Neural cell (in vitro differentiated cells): Measurements from ENCODE around the gene NFAM1. TPM values are rescaled to one million over a fixed set of nuclear protein-coding genes. Genes with fewer than 3 reads are reported as not detected.

Experiments
- H2AFZ ChIP-seq: fragments of 200-600, 300-800 bp; sonication (generic), shearing (Covaris generic); 2 replicates; pipeline ENCODE4 v1.6.0; 2014; ENCODE audit warnings: low read depth, mild to moderate bottlenecking, antibody characterized with exemption, low read length, moderate library complexity
- H3F3A ChIP-seq: fragments of 200-600 bp; shearing (Covaris generic); 2 replicates; pipeline ENCODE4 v1.6.1; 2016; ENCODE audit warnings: mild to moderate bottlenecking, moderate library complexity, mixed read lengths, antibody characterized with exemption, low read length; ENCODE audit not compliant: insufficient read depth, poor library complexity, severe bottlenecking
- H3K27ac ChIP-seq: fragments of 200-600, 300-800 bp; sonication (generic), shearing (Covaris generic); 2 replicates; pipeline ENCODE4 v1.5.1; 2014; ENCODE audit warnings: mild to moderate bottlenecking, low read length, moderate library complexity
- H3K27me3 ChIP-seq: fragments of 300-800, 200-600 bp; sonication (generic), shearing (Covaris generic); 2 replicates; pipeline ENCODE4 v1.6.0; 2014; ENCODE audit warnings: mild to moderate bottlenecking, low read depth, low read length, moderate library complexity; ENCODE audit not compliant: insufficient read depth
- H3K36me3 ChIP-seq: fragments of 300-800, 200-600 bp; sonication (generic), shearing (Covaris generic); 2 replicates; pipeline ENCODE4 v1.5.1; 2014; ENCODE audit warnings: mild to moderate bottlenecking, antibody characterized with exemption, low read length, moderate library complexity; ENCODE audit not compliant: insufficient read depth
- H3K4me2 ChIP-seq: fragments of 300-800, 200-600 bp; sonication (generic), shearing (Covaris generic); 2 replicates; pipeline ENCODE4 v1.6.0; 2014; ENCODE audit warnings: mild to moderate bottlenecking, low read length
- H3K4me3 ChIP-seq: fragments of 300-800, 200-600 bp; sonication (generic), shearing (Covaris generic); 2 replicates; pipeline ENCODE4 v1.5.1; 2014; ENCODE audit warnings: mild to moderate bottlenecking, low read length, moderate library complexity
- H3K79me2 ChIP-seq: fragments of 200-600 bp; shearing (Covaris generic); replicated peaks from 2 replicates; pipeline ENCODE4 v1.6.0; 2014; ENCODE audit warnings: mild to moderate bottlenecking, low read length, moderate library complexity; ENCODE audit not compliant: insufficient read depth
- H3K9ac ChIP-seq: fragments of 300-800, 200-600 bp; sonication (generic), shearing (Covaris generic); 2 replicates; pipeline ENCODE4 v1.6.1; 2016; ENCODE audit warnings: mild to moderate bottlenecking, low read length, mixed read lengths
- H3K9me2 ChIP-seq: fragments of 200-600 bp; shearing (Covaris generic); 2 replicates; pipeline ENCODE4 v1.6.1; 2016; ENCODE audit warnings: mild to moderate bottlenecking, low read length, mixed read lengths; ENCODE audit not compliant: insufficient read depth
- H3K9me3 ChIP-seq: fragments of 200-600, 300-800 bp; sonication (generic), shearing (Covaris generic); 2 replicates; pipeline ENCODE4 v1.6.1; 2016; ENCODE audit warnings: mild to moderate bottlenecking, mixed run types, low read length, moderate library complexity, mixed read lengths
- H4K20me1 ChIP-seq: fragments of 200-600 bp; shearing (Covaris generic); 2 replicates; pipeline ENCODE4 v1.6.1; 2016; ENCODE audit warnings: mild to moderate bottlenecking, mixed run types; ENCODE audit not compliant: insufficient read depth
- EZH2 ChIP-seq: fragments of 200-600, 300-800 bp; shearing (Covaris generic), sonication (generic); IDR thresholded peaks from 2 replicates; pipeline ENCODE4 v1.6.1; 2014; ENCODE audit warnings: antibody characterized with exemption, low read length, borderline replicate concordance, mild to moderate bottlenecking; ENCODE audit not compliant: insufficient read depth, poor library complexity, severe bottlenecking
- MXI1 ChIP-seq: fragments of 450-650 bp; conservative IDR thresholded peaks from 2 replicates; pipeline ENCODE4 v1.6.1; 2014; ENCODE audit warnings: antibody characterized with exemption, mild to moderate bottlenecking; ENCODE audit not compliant: poor library complexity, severe bottlenecking
- RAD21 ChIP-seq: fragments of 450-650 bp; conservative IDR thresholded peaks from 2 replicates; pipeline ENCODE4 v1.6.1; 2014; ENCODE audit warnings: antibody characterized with exemption, mild to moderate bottlenecking, moderate library complexity
- REST ChIP-seq: IDR thresholded peaks from 2 replicates; pipeline ENCODE4 v1.6.1; 2012; ENCODE audit warnings: borderline replicate concordance
- SMC3 ChIP-seq: fragments of 450-650 bp; conservative IDR thresholded peaks from 2 replicates; pipeline ENCODE4 v1.6.1; 2014; ENCODE audit warnings: antibody characterized with exemption, mild to moderate bottlenecking, moderate library complexity; ENCODE audit not compliant: poor library complexity
- polyA plus RNA-seq: library from polyadenylated mRNA; depleted of rRNA; stranded (reverse); fragments of >200 nt; gene quantifications from 2 replicates; pipeline ENCODE4 v1.2.3, GENCODE V29; 2014
- TF ChIP-seq, protein P1 (sequence below): fragments of 450-650 bp; IDR thresholded peaks from 2 replicates; pipeline ENCODE4 v1.5.1; 2014; ENCODE audit warnings: antibody characterized with exemption, mild to moderate bottlenecking, moderate library complexity; ENCODE audit not compliant: poor library complexity, severe bottlenecking

The NFAM1 gene
- polyA plus RNA-seq, 1 donor from 2014 or later = 0.05 TPM

DNA sequence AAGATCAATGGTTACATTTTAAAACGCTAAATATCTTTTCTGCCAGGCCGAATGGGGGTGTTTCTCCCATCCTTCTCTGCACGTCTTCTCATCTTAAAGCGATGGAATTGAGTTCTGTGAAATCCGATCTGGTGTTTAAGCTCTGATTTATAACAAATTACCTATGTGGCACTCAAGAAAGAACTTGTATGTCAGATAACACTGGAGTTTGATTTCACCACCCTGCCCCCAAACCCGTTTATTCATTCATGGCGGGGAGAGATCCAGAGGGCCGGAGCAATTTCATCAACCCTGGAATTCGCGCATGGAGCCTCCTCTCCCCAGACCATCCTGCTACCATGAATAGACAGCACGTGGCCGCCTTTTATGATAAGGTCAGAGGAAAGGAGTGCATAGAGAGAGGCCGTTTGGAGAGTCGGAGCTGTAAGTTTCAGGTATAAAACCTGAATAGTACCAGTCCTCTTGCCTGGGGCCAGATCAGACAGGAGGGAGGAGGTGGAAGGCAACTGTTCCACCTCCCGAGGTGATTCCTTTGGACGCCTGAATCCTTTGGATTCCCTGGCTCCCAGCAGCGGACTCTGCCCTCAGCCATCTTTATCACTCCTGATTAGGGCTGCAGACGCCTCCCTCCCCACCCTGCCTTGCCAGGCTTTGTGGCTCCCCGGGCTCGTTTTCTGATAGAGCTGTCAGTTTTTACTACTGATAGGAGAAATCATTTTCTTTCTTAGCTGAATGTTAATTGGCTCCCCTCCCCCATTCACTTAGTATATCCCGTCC lies 27.3 kb upstream of the NFAM1 start:
- H3F3A ChIP-seq = no peaks in the 10 kb centered on the region
- peak overlapping the region; percentile 64 for H3K27ac ChIP-seq
- H3K4me2 ChIP-seq = no peak overlapping the region
- peak overlapping the region; percentile 7 for H2AFZ ChIP-seq
- no peaks in the 10 kb centered on the region for H4K20me1 ChIP-seq
- no peaks in the 10 kb centered on the region for H3K27me3 ChIP-seq
- H3K9me3 ChIP-seq = no peaks in the 10 kb centered on the region
- peak overlapping the region; percentile 22 for H3K4me3 ChIP-seq
- H3K79me2 ChIP-seq = no peaks in the 10 kb centered on the region
- peak overlapping the region; percentile 24 for H3K9ac ChIP-seq
- H3K36me3 ChIP-seq = no peaks in the 10 kb centered on the region
- TF ChIP-seq RAD21 (no peak), MXI1 (no peak)
- no peaks in the 10 kb centered on the region for H3K9me2 ChIP-seq

- Histone ChIP-seq H3K9ac (no peak overlapping the region), H3K36me3 (no peaks in the 10 kb centered on the region), H3K9me2 (no peaks in the 10 kb centered on the region), H3K9me3 (no peaks in the 10 kb centered on the region), H3K79me2 (no peaks in the 10 kb centered on the region), H3K4me3 (no peak overlapping the region), H3K27me3 (no peaks in the 10 kb centered on the region), H3K27ac (no peak overlapping the region), H3F3A (no peaks in the 10 kb centered on the region), H4K20me1 (no peaks in the 10 kb centered on the region), H3K4me2 (no peak overlapping the region), H2AFZ (no peak overlapping the region)
- TF ChIP-seq, protein P1, sequence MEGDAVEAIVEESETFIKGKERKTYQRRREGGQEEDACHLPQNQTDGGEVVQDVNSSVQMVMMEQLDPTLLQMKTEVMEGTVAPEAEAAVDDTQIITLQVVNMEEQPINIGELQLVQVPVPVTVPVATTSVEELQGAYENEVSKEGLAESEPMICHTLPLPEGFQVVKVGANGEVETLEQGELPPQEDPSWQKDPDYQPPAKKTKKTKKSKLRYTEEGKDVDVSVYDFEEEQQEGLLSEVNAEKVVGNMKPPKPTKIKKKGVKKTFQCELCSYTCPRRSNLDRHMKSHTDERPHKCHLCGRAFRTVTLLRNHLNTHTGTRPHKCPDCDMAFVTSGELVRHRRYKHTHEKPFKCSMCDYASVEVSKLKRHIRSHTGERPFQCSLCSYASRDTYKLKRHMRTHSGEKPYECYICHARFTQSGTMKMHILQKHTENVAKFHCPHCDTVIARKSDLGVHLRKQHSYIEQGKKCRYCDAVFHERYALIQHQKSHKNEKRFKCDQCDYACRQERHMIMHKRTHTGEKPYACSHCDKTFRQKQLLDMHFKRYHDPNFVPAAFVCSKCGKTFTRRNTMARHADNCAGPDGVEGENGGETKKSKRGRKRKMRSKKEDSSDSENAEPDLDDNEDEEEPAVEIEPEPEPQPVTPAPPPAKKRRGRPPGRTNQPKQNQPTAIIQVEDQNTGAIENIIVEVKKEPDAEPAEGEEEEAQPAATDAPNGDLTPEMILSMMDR = no peak
- TF ChIP-seq RAD21 (no peak), MXI1 (no peak), REST (no peak)
Observed at GRCh38 chr22:42452916-42453315, 20.7 kb upstream of the NFAM1 start.

- no peaks in the 10 kb centered on the region for H3K27me3 ChIP-seq
- no peaks in the 10 kb centered on the region for H3K9me2 ChIP-seq
- H3F3A ChIP-seq = no peaks in the 10 kb centered on the region
- H4K20me1 ChIP-seq = no peaks in the 10 kb centered on the region
- H3K27ac ChIP-seq = no peak overlapping the region
- no peaks in the 10 kb centered on the region for H3K36me3 ChIP-seq
- H3K9ac ChIP-seq = no peak overlapping the region
- no peak for TF ChIP-seq EZH2
- no peak for TF ChIP-seq MXI1
- TF ChIP-seq SMC3 = no peak
- H3K79me2 ChIP-seq = no peaks in the 10 kb centered on the region
- no peaks in the 10 kb centered on the region for H3K9me3 ChIP-seq
- no peak overlapping the region for H2AFZ ChIP-seq
- no peak overlapping the region for H3K4me2 ChIP-seq
- H3K4me3 ChIP-seq = no peak overlapping the region
Observed at GRCh38 chr22:42452456-42452855, 20.3 kb upstream of the NFAM1 start.
